Astrocyte of the spinal cord (primary cell): ENCODE measurements around the gene GDAP2.

Experiments
- DNase-seq: peaks from one replicate; pipeline ENCODE4 v3.0.0; 2011; ENCODE audit warnings: low read depth, low spot score
- H3K4me3 ChIP-seq: 2 replicates; pipeline ENCODE4 v1.5.1; 2011; ENCODE audit warnings: low read depth, mild to moderate bottlenecking, low read length, moderate library complexity
- in situ Hi-C: cut with HindIII; loops from 2 replicates; pipeline ENCODE4 v1.10.0; 2017; ENCODE audit warnings: low sequenced_read_pairs
- TF ChIP-seq, protein P1 (sequence below): IDR thresholded peaks from 2 replicates; pipeline ENCODE4 v1.5.1; 2012; ENCODE audit warnings: low read depth, mild to moderate bottlenecking, low read length, inconsistent platforms

GDAP2 gene

DNA sequence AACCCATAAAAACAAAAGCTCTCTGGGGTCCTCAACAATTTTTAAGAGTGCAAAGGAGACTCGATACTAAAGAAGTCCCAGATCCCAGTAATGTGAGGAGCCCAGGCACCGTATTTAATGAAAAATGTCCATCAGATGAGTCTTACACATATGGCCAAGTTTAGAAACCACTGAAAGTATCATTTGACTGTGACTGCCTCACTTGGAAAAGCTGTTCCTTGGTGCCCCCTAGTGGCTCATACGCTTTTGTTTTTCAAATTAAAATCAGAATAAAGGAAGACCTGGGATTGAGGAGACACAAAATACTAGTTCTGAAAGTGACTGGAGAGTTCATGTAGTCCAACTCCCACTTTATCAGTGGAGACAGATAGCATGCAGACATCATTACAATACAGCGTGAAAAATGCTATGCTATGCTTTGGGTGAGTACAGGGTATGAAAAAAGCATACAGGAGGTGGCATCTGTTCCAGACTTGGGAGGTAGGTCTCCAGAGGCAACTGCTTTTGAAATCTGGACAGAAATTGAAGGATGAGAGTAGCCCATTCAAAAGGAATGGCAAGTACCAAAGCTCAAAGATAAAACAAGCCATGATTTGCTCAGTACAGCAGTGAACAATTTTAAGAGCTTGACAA, 33.8 kb downstream of the GDAP2 start:
- no peak overlapping the region for H3K4me3 ChIP-seq
- peak; percentile 89 for DNase-seq
- in situ Hi-C loops = no loop called here
- TF ChIP-seq, protein P1, sequence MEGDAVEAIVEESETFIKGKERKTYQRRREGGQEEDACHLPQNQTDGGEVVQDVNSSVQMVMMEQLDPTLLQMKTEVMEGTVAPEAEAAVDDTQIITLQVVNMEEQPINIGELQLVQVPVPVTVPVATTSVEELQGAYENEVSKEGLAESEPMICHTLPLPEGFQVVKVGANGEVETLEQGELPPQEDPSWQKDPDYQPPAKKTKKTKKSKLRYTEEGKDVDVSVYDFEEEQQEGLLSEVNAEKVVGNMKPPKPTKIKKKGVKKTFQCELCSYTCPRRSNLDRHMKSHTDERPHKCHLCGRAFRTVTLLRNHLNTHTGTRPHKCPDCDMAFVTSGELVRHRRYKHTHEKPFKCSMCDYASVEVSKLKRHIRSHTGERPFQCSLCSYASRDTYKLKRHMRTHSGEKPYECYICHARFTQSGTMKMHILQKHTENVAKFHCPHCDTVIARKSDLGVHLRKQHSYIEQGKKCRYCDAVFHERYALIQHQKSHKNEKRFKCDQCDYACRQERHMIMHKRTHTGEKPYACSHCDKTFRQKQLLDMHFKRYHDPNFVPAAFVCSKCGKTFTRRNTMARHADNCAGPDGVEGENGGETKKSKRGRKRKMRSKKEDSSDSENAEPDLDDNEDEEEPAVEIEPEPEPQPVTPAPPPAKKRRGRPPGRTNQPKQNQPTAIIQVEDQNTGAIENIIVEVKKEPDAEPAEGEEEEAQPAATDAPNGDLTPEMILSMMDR = peak; percentile 66

DNA sequence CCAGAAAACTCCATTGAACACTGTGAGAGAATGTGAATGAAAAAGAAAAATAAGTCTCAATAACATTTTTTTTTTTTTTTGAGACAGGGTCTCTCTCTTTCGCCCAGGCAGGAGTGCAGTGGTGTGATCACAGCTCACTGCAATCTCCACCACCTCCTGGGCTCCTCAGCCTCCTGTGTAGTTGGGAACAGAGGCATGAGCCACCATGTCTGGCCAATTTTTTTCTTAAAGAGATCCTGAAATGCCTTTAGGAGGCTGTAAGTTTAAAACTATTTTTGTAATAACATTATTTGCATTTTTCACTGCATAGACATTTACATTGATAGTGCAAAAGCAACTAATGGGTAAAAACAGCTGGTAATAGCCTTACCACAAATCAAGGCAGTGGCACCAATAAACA, 35.3 kb downstream of the GDAP2 start:
- no peak overlapping the region for H3K4me3 ChIP-seq
- in situ Hi-C loops = no loop called here
- TF ChIP-seq, protein P1 = no peak
- DNase-seq = no peak

DNA sequence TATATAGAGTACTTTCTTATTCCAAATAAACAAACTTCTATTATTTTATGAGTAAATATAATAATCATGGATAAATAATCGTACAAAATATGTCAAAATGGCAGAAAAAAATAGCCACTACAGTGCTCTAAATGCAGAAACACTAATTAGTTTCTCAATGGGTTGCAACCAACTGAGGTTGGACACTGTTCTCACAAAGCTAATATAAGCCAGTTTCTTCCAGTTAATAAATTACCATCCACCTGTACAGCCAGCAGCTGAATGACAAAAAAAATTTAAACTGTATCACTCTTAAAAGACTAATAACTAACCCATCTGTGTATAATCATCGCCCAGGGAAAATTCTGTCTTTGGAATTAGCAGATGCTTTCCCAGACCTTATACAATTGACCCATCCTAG, 36.9 kb downstream of the GDAP2 start:
- in situ Hi-C loops = no loop called here
- H3K4me3 ChIP-seq = no peak overlapping the region
- TF ChIP-seq, protein P1 = no peak
- no peak for DNase-seq

DNA sequence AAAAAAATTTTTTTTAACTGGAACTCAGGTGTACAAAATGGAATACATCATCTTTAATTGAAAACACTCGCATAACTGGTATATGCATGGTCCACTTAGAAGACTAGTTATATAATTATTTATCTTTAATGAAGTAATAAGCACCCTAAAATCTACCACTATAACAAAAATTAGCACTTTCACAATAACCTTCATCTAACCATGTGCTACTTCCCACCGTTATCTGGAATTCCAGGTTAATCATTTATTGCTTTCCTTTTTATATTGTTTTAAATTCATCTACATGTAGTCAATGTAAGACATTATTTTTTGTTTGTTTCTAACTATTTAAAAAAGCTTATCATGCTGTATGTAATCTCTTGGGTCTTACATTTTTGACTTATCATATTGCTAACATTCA, 39.0 kb downstream of the GDAP2 start:
- in situ Hi-C loops = no loop called here
- DNase-seq = no peak
- H3K4me3 ChIP-seq = no peak overlapping the region
- TF ChIP-seq, protein P1 = no peak

DNA sequence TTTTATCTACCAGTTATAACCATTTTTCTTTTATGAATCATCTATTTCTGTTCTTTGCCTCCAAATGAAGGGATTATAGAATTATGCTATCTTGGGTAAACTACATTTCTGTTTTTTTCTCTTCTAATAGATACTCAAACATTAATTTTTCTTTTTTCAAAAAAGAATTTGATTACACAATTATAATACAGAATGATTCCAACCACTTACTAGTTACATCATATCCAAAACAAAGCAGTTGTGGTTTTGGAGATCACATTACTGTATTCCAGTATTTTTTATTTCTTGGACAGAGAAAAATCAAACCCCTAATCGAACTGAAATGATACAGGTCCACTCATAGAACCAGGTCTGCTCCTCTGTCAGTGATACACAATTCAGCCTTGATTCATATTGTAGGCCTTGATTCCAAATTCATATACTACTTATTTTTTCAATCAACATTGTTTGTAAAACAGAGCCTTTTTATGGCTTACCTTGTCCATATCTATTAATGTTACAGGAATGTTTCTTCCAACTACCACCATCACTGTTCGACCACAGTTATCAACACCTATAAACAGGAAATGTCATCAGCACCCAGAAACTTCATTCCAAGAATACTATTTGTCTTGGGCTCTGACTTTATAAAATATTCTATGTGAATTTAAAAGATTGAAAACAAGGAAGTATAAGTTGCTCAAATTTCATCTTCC, 43.2 kb downstream of the GDAP2 start:
- no peak overlapping the region for H3K4me3 ChIP-seq
- TF ChIP-seq, protein P1 = no peak
- in situ Hi-C loops = no loop called here
- DNase-seq = peak; percentile 35

DNA sequence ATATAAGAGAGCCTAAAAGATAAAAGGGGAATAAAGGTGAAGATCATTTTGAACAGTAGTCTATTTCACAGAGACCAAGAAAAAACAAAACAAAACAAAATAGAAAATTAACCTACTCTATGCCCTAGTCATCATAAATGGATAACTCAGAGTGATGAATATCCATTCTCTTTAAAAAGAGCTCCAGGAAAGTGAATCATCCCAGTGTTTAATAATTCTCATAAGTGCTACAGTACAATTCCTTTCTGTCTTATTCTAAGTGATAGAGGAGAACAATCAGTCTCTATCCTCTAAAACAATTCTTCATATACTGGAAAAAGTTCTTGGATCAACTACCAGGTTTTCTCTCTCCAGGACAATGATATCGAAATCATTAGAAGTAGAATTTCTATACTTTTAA, 45.8 kb downstream of the GDAP2 start:
- in situ Hi-C loops = no loop called here

More for the DNA sequence above, 45.8 kb downstream of the GDAP2 start:
- no peak for DNase-seq
- H3K4me3 ChIP-seq = no peak overlapping the region
- TF ChIP-seq, protein P1 = no peak
